ENCODE data around the gene NKRF.
"Not testable (repeated sequence)": the region's sequence is repeated elsewhere in the genome, so short reads cannot be mapped to it uniquely, and the experiment has no call there.

The NKRF gene

DNA sequence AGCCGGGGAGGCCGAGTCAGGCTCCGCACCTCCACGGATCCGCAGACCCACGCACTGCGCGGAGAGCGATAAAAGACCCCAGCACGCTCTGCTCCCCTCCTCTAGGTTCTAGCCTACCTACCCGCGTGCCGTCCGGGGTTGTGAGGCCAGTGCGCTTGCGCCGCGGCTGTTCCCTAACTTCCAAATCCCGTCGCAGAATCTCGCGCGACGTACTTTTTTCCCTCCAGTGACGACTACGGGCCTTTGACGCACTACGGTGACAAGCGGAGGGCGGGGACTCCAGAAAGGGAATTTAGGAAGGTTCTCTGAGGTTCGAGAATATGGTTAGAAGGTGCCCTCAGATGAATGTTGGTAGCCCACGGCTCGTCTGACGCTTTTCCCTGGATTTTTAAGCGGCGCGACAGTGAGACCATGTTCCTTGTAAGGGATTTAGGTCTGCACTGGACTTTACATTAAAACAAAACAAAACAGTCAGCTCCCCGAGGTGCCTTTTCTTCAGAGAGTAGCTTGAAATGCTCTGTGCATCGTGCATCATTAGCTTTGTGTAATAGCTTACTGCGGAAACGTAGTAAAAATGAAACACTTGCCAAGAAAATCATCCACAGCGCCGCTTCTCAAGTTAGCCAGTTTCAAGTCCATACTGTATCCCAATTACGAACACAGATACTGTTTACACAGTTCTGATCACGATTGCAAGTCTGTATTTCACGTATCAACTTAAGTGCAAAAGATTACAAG is at the start of gene NKRF:
NKRF (minus strand) TSS at position 145 of the 738 bp plus-strand sequence.
- peak; percentile 93 for DNase-seq (ENCODE audit: low spot score)

DNA sequence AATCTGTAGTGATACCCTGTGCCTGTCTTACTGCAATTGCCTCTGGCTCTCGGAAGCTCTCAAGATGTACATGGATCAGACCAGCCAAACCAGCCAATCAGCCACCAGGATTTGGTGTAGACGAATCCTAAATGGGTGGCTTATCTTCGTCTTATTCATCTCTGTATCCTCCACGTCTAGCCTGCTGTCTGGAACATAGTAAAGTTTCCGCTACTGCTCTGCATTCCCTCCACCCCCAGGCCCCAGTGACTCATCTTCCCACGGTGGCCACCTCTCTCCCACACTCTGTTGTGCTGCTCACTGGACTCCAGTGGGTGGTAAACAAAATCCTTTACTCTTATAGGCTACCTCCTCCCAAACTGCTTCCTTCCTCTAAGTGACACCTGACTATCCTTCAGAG is 48.9 kb upstream of the NKRF start:
- DNase-seq (ENCODE audit: low spot score): no peak

DNA sequence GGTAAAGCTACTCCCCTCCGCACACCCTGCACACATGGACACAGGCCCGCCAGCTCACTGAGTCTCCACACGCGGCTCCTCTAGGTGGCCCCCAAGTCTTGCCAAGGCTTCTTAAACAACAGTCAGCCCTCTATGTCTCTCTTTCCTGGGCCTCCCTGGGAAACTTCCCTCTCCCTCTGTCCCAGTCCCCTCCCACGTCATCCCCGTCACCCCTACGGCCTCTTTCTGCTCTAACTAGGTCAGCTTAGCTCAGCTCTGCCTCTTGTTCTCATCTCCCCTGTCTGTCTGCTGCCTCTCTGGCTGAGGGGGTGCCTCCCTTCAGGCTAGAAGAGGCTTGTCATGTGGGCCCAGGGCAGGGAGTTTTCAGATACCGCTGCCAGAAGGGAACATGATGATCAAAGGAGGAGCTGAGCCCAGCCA is 47.9 kb upstream of the NKRF start:
- DNase-seq (ENCODE audit: low spot score): peak; percentile 33

DNA sequence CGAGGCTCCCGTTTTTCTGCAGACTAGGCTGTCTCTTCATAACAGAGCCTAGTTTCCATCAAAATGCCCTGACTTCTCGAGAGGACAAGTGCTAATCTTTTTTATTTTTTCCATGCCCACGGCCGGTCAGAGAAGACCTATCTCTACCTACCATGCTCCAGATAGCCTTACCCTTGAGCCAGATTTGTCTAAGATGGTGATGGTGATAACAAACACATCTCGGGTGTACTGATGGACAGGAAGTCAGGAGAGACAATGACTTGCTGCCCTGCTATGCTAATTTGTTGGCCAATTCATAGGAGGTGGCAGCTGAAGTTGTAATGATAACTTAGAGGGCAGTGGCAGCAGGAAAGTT is 42.2 kb upstream of the NKRF start:
- DNase-seq (ENCODE audit: low spot score): no peak

DNA sequence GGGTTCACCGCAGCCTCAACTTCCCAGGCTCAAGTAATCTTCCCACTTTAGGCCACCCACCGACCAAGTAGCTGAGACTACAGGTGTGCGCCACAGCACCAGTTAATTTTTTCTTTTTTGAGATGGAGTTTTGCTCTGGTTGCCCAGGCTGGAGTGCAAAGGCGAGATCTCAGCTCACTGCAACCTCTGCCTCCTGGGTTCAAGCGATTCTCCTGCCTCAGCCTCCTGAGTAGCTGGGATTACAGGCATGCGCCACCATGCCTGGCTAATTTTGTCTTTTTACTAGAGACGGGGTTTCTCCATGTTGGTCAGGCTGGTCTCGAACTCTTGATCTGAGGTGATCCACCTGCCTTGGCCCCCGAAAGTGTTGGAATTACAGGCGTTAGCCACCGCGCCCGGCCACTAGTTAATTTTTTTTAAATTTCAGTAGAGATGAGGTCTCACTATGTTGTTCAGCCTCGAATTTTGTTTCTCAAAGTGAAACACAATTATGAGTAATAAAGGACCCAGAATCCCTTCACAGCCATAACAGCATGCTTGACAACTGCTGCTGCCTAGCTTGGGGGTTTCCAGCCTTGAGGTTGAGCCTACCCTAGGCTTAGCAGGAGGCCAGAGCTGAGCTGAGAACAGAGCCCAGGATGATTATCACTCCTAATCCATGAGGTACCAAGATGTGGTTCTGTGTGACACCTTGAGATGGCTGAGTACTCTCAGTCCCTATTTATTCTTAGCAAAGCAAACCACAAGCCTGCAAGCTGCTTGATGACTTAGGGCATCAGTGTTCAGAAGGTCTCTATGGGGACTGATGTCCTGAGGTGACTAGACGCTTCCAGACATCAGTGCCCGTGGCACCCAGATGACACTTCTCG is 41.6 kb upstream of the NKRF start:
- DNase-seq (ENCODE audit: low spot score): no peak

DNA sequence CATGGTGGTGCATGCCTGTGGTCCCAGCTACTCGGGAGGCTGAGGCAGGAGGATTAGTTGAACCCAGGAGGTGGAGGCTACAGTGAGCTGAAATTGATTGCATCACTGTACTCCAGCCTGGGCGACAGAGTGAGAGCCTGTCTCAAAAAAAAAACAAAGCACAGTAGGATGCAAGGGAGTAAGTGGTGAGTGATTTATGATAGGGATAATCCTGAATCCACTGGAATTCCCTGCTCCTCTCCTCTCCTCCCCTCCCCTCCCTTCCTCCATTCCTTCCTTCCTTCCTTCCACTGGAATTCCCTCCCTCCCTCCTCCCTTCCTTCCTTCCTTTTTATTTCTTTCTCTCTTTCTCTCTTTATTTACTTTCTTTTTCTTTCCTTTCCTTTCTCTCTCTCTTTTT is 40.9 kb upstream of the NKRF start:
- no peak for DNase-seq (ENCODE audit: low spot score)

DNA sequence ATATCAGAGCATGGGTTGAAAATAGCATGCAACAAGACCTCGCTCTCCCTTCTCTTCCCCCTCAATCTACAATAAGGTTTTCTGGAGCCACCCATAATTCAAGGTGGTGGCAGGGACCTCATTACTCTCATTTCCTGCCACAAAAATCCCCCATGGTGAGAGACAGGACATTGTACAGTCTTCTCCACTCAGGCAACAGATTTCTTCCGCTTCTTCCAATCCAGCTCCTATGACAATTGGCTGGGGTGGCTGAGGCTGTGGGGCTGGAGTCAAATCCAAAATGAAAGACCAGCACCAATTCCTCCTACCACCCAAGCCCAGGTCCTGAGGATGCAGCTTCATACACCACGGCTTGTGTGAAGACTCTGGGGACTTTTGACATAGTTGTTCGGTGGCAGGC is 40.3 kb upstream of the NKRF start:
- no peak for DNase-seq (ENCODE audit: low spot score)

DNA sequence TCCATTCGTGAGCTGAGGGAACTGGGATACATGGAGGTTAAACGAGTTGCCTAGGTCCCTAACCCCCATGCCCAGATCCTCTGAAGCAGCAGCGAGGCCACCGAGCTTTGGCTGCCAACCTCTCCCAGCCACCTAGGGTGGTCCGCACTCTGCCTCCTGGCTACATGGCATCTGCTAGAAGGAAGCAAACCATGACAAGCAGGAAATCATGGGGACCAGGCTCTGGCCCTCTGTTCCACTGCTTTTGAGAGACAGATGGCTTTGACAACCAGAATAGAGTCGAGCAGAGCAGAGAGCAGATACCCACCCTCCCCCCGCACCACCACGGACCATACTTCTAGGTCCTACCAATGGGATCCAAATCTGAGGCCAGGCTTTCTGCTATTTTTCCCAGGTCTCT is 37.5 kb upstream of the NKRF start:
- DNase-seq (ENCODE audit: low spot score): peak; percentile 45

DNA sequence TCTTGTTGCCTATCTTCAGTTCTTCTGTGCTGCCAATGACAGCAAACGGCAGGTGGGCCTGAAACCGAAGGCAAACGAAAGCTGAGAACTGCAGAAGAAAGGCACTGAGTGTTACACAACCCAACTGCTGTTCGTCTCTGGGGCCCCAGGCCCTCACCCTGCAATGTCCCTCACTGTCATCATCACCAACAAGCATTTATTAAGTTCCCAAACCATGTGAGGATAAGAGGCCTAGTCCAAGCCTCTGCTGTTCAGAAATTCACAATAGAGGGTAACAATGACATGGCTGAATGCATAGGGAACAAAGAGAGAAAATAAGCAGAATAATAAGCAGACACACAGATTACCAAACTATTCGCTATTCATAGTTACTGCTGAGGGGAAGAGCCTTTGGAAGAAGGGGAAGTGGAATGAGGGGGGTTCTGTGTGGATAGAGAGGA is 34.5 kb upstream of the NKRF start:
- DNase-seq (ENCODE audit: low spot score): no peak

DNA sequence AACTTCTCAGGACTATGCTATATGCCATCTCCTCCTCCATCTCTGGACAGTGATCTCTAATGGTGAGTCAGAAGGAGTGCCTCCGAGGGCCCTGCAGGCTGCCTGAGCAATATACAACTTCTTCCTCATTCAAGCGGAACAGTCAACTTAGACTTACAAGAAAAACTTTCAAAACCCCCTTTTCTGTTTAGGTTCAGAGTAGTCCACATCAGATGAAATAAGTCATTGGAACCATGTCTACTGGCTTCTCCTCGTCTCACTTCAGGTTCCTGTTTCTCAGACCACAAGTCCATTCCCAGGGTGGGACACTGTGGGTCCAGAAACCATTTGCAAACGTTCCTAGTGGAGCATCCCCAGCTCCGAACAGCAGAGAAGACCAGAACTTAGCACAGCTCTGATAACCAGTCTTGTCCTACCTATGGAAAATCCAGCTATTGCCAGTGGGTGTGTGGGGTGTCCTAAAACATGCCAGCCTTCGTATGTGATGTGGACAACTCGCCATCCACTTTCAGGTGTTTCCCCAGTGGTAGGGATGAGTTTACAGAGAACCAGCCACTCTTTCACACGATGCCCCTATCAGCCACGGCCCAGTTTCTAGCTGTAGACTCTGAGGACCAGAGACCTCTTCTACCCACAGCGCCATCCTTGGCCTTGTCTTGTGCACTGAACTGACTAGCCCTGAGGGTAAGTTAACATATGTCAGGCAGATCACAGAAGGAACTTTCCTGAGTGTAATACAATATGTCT is 32.7 kb upstream of the NKRF start:
- no peak for DNase-seq (ENCODE audit: low spot score)

DNA sequence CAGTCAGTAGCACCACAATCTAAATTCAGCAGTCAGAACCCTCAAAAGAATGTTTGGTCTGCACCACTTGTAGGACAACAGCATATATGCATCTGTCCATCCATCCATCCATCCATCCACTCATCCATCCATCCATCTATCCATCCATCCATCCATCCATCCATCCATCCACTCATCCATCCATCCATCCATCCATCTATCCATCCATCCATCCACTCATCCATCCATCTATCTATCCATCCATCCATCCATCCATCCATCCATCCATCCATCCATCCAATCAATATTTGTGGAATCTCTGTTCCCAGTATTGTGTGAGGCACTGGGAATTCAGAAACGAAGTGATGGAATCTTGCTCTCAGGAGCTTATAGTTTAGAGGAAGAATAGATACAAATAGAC is 31.2 kb upstream of the NKRF start:
- DNase-seq (ENCODE audit: low spot score): not testable (repeated sequence)

DNA sequence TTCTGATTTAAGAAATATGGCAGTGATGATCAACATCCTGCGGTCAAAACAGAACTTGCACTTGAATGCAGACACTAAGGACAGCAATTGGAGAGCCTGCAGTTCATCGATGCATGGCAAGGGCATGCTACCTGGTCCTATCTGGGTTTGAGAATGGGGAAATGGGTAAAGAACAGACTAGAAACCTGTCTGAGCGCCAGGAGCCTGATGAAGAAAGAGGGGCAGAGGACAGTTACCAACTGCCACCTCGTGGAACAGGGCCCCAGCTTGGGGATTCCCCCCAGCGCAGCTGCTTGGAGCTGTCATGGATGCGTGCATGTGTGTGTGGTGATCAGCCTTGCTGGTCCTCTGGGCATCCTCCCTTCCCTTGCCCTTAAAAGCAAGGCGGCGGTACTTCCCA is 30.2 kb upstream of the NKRF start:
- DNase-seq (ENCODE audit: low spot score): no peak

DNA sequence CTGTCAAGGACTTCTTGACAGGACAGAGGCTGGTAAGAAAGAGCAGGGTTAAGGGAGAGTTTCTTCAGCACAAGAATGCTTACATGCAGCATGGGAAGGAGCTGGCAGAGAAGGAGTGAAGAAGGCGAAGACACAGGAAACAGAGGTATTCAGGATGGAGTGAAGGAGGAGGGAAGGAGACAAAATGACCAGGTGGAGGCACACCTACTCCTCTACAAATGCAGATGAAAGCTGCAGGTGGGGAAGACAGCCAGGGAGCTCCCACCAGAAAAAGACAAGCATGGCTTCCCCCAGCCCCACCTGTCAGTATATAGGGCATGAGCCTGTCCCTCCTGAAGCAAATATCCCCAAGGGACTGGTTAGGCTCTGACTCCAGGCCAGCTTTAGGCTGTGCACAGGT is 29.6 kb upstream of the NKRF start:
- no peak for DNase-seq (ENCODE audit: low spot score)

DNA sequence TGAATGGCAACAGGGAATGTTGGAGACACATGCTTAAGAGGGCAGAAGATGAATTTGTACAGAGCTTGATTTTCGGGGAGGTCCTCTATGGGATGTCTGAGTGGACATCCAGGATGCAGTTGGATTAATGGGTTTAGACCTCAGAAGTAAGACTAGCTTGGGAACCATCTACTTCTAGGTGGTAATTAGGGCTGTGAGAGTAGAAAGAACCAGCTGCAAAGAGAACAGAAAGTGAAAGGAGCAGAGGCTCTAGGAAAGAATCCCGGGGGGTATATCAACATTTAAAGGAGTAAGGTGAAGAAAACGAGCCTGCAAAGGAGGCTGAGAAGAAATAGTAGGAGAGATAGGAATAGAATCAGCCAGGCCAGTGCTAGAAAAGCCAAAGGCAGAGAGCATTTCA is 29.0 kb upstream of the NKRF start:
- DNase-seq (ENCODE audit: low spot score): no peak

DNA sequence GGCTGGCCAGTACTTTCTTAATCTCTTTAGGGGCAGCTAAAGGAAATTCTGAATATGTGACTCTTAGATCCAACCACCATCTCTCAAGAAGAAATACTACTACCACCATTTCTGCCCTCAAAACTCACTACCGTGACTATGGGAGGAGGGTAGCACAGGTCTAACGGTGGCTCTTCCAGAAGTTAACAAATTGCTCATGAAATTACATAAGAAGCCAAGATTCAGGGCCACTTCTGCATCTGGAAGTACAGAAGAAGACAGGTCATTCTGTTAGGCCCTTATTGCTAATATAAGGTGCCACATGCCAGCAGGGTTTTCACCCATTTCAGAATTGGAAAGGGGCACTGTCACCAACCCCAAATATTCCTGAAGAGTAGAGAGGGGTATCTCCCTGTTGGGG is 19.6 kb upstream of the NKRF start:
- DNase-seq (ENCODE audit: low spot score): no peak

DNA sequence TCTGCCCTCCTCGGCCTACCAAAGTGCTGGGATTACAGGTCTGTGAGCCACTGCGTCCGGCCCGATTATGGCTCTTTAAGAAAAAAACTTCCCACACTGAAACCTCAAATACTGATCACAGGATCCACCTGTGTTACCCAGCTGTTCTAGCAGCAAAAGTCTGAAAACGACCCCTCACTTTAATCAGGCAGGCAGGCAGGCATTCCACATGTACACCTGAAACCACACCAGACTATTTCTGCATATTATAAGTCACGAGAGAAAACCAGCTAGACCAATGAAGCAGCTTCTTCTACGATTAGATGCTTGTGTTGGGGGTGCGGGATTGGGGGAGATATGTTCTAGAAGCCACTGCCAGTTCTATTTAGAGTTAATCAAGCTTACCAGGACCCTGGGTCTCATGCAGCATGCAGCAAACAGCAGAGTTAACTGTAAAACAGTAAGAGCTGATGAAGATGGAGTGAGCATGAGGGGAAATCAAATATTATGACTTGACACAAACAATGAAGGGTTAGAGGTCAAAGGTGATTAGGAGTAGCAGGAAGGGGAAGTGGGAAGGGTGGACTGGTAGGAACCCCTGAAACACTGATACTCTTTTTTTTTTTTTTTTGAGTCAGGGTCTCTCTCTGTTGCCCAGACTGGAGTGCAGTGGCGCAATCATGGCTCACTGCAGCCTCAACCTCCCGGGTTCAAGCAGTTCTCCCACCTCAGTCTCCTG is 18.9 kb upstream of the NKRF start:
- DNase-seq (ENCODE audit: low spot score): no peak

DNA sequence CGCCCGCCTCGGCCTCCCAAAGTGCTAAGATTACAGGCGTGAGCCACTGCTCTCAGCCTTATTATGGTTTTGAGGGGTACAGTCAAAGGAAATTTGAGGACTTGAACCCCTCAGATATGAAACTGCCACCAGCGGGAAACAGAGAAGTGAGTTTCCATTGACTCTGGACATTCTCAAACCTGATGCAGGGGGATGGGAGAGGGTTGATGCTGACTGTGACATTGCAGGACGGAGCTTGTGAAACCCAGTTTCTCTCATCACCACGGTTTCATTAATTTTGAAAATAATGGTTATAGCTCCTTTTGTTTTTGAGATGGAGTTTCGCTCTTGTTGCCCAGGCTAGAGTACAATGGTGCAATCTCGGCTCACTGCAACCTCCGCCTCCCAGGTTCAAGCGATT is 18.2 kb upstream of the NKRF start:
- no peak for DNase-seq (ENCODE audit: low spot score)

DNA sequence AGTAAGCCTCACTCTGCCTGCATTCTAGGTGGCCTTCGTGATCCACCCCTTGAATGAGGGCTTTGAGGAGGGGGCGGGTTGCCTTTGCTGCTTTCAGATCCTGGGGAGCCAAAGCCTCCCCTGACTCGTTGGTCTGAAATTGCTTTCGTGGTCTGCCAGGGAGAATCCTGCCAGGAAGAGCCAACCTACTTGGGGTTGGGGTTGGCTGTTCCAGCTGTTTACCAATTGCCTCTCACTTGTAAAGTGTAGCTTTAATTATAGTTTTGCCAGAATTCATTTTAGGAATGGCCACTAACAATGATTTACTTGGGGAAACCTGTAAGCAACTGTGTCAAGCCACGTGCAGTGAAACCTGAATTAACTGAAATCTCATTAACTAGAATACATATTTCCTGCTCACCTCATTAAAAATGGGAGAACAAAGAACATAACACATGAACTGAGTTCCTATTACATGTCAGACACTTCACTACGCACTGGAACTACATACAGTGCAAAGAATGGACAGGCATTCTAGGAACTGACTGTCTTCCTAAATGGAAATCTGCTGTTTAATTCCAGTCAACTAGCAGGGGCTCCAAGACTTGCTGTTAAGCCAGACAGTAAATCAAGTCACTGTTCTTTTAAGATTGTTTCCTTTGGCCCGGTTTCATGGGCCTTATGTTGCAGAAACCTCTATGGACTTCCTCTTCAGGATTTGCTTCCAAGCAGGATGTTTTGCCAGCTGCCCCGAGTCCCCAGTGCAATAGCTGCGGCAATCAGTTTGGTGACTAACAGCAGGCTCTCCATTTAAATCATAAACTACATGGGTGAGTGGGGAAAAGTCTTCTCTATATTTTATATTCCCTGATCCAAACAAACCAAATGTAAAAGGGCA is 16.4 kb upstream of the NKRF start:
- no peak for DNase-seq (ENCODE audit: low spot score)

DNA sequence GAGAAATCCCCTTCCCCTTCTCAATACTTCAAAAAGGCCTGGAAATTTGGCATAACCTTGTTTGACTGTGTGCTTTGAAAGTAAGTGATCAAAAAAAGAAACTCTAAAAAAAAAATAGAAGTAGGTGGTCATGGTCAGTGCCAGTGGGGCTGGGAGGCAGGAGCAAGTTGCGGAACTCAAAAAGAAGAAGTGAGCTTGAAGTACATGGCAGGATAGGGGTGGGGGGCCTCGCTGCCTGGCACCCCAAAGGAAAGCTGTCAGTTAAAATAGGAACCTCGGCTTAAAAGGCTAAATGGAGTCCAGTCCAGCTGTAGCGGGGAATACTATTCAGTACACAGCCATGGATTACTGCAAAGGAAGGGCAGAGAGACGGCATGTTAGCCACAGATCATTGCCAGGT is 12.2 kb upstream of the NKRF start:
- DNase-seq (ENCODE audit: low spot score): no peak

DNA sequence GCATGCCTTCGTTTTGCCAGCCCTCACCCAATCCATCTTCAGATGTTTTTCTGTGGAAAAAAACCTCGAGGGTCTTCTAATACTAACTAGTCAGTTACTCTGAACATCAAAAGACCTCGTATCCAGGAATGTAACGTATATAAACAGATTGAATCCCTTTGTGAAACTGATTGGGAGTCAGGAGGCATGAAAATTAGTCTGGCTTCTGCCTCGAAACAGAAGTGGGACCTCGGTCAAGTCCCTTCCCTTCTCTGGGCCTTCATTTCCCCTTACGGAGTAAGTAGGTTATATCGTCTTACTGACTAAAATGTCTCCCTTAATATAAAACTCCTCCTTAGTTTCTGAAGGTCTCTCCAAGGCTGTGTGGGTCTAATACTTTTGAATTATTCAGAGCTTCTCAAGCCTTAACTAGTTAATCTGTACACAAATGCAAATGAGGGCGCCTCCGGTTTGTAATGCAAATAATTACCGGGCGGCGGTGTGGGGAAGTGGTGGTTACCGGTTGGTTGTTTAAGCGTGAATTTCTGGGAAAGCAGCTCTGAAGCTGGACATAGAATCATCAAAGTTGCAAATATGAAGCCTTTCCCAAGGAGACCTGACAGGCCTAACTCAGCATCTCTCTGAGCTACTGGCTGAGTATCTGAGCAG is 11.4 kb upstream of the NKRF start:
- DNase-seq (ENCODE audit: low spot score): no peak

DNA sequence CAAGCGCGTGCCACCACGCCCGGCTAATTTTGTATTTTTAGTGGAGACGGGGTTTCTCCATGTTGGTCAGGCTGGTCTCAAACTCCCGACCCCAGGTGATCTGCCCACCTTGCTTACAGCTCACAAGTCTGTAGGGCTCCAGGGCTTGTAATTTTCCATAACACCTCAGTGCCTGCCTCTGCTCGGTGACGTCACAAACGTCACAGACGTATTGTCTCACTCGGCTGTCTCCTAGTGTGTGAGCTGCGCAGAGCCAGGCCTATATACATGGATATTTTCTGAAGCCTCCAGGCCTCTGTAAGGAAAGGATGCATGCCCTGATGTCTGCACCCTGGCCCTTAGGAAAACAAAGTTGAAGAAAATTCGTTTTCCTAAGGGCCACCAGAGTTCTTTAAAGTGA is 8.6 kb upstream of the NKRF start:
- DNase-seq (ENCODE audit: low spot score): no peak

Data from cerebellar cortex (tissue), 1 donor.